Fibroblast of pulmonary artery (primary cell): ENCODE results near the gene POLR3K.
"Not testable (repeated sequence)": the region's sequence is repeated elsewhere in the genome, so short reads cannot be mapped to it uniquely, and the experiment has no call there.

Source experiments
- DNase-seq: peaks from one replicate; pipeline ENCODE4 v3.0.0-alpha.2; 2010; ENCODE audit warnings: low read depth
- H3K4me3 ChIP-seq: replicated peaks from 2 replicates; pipeline ENCODE4 v1.5.1; 2011; ENCODE audit warnings: low read depth, mild to moderate bottlenecking, control low read depth, low read length, moderate library complexity
- CTCF ChIP-seq: IDR thresholded peaks from 2 replicates; pipeline ENCODE4 v1.5.1; 2011; ENCODE audit warnings: mild to moderate bottlenecking, control low read depth, low read length, inconsistent platforms; ENCODE audit errors: missing control alignments

Gene POLR3K

DNA sequence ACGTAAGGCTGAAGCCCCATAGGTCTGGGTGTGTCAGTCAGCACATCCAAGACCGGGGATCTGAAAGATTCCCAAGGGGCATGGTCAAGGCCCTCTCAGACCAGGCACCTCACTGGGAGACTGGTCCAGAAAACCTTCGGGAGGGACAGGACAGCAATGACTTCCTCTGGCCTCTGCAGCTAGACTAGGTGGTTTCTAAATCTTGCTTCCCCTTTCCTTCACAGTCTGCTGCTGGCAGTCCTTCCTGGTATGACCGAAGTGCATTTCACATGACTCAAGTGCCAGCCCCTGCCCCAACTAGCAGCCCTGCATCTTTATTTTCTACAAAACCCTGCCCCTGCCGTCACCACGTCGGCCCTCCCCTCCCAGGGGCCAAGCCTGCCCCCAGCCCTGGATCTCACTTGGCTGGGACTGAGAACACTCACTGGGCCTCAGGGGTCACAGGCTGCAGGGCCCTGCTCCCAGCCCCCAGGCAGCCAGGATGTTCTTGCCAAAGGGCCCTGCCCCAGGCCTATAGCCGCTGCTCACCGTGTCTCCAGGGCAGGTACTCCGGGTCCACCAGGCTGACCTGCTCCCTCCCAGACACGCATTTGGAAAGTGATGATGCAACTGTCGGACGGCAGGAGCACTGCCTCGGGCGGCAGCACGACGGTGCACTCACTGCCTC lies 18.3 kb downstream of the POLR3K start:
- H3K4me3 ChIP-seq, result no peak overlapping the region
- no peak for TF ChIP-seq CTCF
- DNase-seq, result no peak

- no peak overlapping the region for H3K4me3 ChIP-seq
- TF ChIP-seq CTCF, result no peak
- DNase-seq, result no peak
Measured at GRCh38 chr16:34648-34987, 18.8 kb downstream of the POLR3K start.

GRCh38 chr16:33877-34647 lies 19.3 kb downstream of the POLR3K start:
- DNase-seq, result no peak
- TF ChIP-seq CTCF, result no peak
- H3K4me3 ChIP-seq, result no peak overlapping the region

- not testable (repeated sequence) for DNase-seq
Measured at GRCh38 chr16:33154-33876, 20.1 kb downstream of the POLR3K start.

GRCh38 chr16:30627-31026 lies 22.8 kb downstream of the POLR3K start:
- not testable (repeated sequence) for DNase-seq, H3K4me3 ChIP-seq

More at GRCh38 chr16:33154-33876, 20.1 kb downstream of the POLR3K start:
- not testable (repeated sequence) for H3K4me3 ChIP-seq

DNA sequence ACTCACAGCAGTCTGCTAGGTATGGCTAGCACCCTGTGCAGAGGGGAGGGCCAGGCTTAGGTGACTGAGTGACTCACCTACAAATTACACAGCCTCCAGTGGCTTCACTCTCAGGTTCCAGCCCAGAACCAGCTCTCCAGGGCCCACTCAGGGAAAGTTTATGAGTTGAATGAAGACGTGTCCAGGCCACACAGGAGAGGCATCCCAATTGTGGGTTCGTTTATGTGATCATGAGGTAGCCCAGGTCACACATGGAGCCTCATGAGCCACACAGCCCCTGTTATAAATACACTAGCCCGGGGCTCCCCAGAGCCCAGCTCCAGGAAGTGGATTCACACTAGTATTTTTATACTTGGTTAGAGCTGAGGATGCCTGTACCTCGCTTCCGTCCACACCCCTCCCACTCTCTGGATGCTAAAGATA lies 27.5 kb downstream of the POLR3K start:
- H3K4me3 ChIP-seq, DNase-seq: not testable (repeated sequence)

GRCh38 chr16:24151-24550 lies 29.3 kb downstream of the POLR3K start:
- H3K4me3 ChIP-seq, DNase-seq: not testable (repeated sequence)

DNA sequence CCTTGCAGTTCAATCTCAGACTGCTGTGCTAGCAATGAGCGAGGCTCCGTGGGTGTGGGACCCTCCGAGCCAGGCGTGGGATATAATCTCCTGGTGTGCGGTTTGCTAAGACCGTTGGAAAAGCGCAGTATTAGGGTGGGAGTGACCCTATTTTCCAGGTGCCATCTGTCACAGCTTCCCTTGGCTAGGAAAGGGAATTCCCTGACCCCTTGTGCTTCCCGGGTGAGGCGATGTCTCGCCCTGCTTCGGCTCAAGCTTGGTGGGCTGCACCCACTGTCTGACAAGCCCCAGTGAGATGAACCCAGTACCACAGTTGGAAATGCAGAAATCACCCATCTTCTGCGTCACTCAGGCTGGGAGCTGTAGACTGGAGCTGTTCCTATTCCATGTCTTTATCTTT lies 32.5 kb downstream of the POLR3K start:
- not testable (repeated sequence) for DNase-seq, H3K4me3 ChIP-seq

- DNase-seq, H3K4me3 ChIP-seq: not testable (repeated sequence)
Measured at GRCh38 chr16:17062-17765, 36.2 kb downstream of the POLR3K start.

GRCh38 chr16:10772-11171 lies 42.6 kb downstream of the POLR3K start:
- TF ChIP-seq CTCF, result peak; percentile 31
- not testable (repeated sequence) for DNase-seq, H3K4me3 ChIP-seq
